ENCODE measurements around the gene KRT80.

The KRT80 gene

GRCh38 chr12:52208424-52209165 is 16.8 kb upstream of the KRT80 start:
- Histone ChIP-seq H3K4me1 (peaks cover 42% of the 10 kb centered on the region), H3K27me3 (no peaks in the 10 kb centered on the region), H3K4me3 (ENCODE audit: low read depth, low read length) (no peak overlapping the region), H3K9me3 (no peaks in the 10 kb centered on the region), H3K36me3 (no peaks in the 10 kb centered on the region)
- TF ChIP-seq, protein P1, sequence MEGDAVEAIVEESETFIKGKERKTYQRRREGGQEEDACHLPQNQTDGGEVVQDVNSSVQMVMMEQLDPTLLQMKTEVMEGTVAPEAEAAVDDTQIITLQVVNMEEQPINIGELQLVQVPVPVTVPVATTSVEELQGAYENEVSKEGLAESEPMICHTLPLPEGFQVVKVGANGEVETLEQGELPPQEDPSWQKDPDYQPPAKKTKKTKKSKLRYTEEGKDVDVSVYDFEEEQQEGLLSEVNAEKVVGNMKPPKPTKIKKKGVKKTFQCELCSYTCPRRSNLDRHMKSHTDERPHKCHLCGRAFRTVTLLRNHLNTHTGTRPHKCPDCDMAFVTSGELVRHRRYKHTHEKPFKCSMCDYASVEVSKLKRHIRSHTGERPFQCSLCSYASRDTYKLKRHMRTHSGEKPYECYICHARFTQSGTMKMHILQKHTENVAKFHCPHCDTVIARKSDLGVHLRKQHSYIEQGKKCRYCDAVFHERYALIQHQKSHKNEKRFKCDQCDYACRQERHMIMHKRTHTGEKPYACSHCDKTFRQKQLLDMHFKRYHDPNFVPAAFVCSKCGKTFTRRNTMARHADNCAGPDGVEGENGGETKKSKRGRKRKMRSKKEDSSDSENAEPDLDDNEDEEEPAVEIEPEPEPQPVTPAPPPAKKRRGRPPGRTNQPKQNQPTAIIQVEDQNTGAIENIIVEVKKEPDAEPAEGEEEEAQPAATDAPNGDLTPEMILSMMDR (IDR thresholded peaks at IDR 0.05; ENCODE audit: low read depth, low read length), result no peak
- DNase-seq, result peak; percentile 6

DNA sequence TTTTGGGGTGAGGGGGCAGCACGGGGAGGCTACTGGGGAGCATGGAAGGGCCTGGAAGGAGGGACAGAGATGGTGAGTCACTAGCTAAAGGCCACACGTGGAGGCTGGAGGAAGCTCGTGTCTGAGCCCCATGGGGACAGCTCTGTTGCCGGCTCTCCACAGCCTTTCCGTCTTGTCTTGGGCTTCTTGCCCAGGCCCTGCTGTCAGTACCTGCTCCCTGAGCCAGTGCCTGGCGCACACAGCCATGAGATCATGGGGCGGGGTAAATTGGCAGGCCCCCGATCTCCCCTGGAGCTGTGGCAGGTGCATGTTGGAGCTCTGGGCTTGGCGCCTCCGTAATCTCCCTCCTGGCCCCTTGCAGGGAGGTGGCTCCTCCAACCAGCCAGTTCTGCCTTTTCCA is 16.1 kb upstream of the KRT80 start:
- H3K4me3 ChIP-seq (ENCODE audit: low read depth, low read length), result no peak overlapping the region
- TF ChIP-seq, protein P1 (IDR thresholded peaks at IDR 0.05; ENCODE audit: low read depth, low read length), result no peak
- no peaks in the 10 kb centered on the region for H3K27me3 ChIP-seq
- peaks cover 43% of the 10 kb centered on the region for H3K4me1 ChIP-seq
- no peaks in the 10 kb centered on the region for H3K9me3 ChIP-seq
- DNase-seq, result peak; percentile 75
- no peaks in the 10 kb centered on the region for H3K36me3 ChIP-seq

GRCh38 chr12:52207106-52207505 is 15.3 kb upstream of the KRT80 start:
- Histone ChIP-seq H3K27me3 (no peaks in the 10 kb centered on the region), H3K4me1 (peaks cover 49% of the 10 kb centered on the region), H3K4me3 (ENCODE audit: low read depth, low read length) (no peak overlapping the region)

GRCh38 chr12:52206304-52207040 is 14.7 kb upstream of the KRT80 start:
- no peak overlapping the region for H3K4me3 ChIP-seq (ENCODE audit: low read depth, low read length)
- H3K4me1 ChIP-seq, result peaks cover 55% of the 10 kb centered on the region
- no peaks in the 10 kb centered on the region for H3K36me3 ChIP-seq
- no peaks in the 10 kb centered on the region for H3K27me3 ChIP-seq
- TF ChIP-seq, protein P1 (IDR thresholded peaks at IDR 0.05; ENCODE audit: low read depth, low read length), result no peak
- H3K9me3 ChIP-seq, result no peaks in the 10 kb centered on the region
- peak; percentile 7 for DNase-seq

More at GRCh38 chr12:52207106-52207505, 15.3 kb upstream of the KRT80 start:
- DNase-seq, result peak; percentile 80
- H3K36me3 ChIP-seq, result no peaks in the 10 kb centered on the region
- TF ChIP-seq, protein P1 (IDR thresholded peaks at IDR 0.05; ENCODE audit: low read depth, low read length), result peak; percentile 18; the same call in 1 of the 2 replicates
- no peaks in the 10 kb centered on the region for H3K9me3 ChIP-seq

GRCh38 chr12:52205612-52206303 is 13.9 kb upstream of the KRT80 start:
- peaks cover 61% of the 10 kb centered on the region for H3K4me1 ChIP-seq
- TF ChIP-seq, protein P1 (IDR thresholded peaks at IDR 0.05; ENCODE audit: low read depth, low read length), result no peak
- no peaks in the 10 kb centered on the region for H3K27me3 ChIP-seq

More at GRCh38 chr12:52205612-52206303, 13.9 kb upstream of the KRT80 start:
- DNase-seq, result peak; percentile 1
- Histone ChIP-seq H3K36me3 (no peaks in the 10 kb centered on the region), H3K4me3 (ENCODE audit: low read depth, low read length) (no peak overlapping the region), H3K9me3 (no peaks in the 10 kb centered on the region)

Measured in BE2C (cell line).